ENCODE results near the gene DNMBP. TPM values are rescaled to one million over a fixed set of nuclear protein-coding genes. Genes with fewer than 3 reads are reported as not detected.

DNMBP gene, protein sequence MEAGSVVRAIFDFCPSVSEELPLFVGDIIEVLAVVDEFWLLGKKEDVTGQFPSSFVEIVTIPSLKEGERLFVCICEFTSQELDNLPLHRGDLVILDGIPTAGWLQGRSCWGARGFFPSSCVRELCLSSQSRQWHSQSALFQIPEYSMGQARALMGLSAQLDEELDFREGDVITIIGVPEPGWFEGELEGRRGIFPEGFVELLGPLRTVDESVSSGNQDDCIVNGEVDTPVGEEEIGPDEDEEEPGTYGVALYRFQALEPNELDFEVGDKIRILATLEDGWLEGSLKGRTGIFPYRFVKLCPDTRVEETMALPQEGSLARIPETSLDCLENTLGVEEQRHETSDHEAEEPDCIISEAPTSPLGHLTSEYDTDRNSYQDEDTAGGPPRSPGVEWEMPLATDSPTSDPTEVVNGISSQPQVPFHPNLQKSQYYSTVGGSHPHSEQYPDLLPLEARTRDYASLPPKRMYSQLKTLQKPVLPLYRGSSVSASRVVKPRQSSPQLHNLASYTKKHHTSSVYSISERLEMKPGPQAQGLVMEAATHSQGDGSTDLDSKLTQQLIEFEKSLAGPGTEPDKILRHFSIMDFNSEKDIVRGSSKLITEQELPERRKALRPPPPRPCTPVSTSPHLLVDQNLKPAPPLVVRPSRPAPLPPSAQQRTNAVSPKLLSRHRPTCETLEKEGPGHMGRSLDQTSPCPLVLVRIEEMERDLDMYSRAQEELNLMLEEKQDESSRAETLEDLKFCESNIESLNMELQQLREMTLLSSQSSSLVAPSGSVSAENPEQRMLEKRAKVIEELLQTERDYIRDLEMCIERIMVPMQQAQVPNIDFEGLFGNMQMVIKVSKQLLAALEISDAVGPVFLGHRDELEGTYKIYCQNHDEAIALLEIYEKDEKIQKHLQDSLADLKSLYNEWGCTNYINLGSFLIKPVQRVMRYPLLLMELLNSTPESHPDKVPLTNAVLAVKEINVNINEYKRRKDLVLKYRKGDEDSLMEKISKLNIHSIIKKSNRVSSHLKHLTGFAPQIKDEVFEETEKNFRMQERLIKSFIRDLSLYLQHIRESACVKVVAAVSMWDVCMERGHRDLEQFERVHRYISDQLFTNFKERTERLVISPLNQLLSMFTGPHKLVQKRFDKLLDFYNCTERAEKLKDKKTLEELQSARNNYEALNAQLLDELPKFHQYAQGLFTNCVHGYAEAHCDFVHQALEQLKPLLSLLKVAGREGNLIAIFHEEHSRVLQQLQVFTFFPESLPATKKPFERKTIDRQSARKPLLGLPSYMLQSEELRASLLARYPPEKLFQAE (N-terminal part only)
- 8.7 TPM for polyA plus RNA-seq (2013, experiment 1 of 2; ENCODE audit: insufficient read length)
- 9.0 TPM for polyA plus RNA-seq (2013, experiment 2 of 2; ENCODE audit: insufficient read length)

DNA sequence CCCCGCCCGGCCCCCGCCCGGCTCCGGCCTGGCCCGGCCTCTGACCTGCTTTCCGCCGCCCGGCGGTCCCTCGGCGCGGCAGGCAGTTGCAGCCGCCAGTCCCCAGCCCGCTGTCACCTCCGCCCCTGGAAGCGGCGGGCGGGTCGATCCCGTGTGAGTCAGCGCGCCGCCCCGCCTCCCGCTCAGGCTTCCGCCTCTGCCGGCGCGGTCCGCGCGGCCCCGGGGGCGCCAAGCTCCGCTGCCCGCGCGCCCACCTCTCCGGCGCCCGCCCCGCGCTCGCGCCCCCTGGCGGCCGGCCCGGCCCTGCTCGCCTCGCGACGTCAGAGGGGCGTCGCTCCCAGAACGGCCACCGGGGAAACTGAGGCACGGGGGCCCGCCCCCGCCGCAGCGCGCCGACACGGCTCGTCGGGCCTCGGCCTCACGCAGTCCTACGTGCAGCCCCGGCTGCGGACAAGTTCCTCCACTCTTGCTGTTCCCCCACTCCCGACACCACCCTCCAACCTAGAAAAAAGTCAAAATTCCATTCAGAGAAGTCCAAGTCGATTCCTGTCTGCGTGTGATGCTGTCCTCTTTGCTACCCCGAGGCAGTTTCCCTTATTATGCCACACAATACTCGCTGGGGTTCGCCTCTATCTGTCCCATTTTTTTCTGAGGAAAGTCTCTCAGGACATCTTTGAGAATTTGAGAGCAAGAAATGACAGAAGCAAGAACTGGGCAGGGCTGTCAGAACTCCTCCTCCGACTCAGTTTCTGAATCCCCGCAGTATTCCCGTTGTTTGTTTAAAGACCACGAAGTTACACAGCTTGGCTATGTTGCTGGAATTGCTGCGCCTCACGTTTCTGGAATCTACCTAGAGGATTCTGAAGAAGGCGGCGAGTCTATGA, at the start of gene DNMBP:
TSS of gene DNMBP (minus strand) at position 155 of the 884 bp plus-strand sequence. CDS start 37,823 bp downstream, outside the sequence.
- peak; percentile 88 for DNase-seq

DNA sequence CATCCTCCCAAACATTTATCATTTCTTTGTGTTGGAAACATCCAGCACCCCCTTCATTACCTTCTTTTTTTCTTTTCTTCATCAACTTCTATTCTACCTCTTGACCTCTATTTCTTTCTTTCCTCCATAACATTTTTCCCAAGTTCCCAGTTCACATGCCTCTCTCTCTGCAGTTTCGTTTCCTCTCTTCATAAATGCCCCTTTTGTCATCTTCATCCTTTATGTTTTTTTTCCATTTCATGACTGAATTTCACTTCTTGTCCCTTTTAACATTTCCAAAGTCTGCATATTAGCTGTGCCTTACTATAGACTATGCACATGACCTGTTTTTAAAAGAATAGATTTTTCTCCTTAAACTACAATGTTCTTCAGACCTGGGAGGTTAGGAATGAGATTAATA, 48.2 kb upstream of the DNMBP start:
- DNase-seq = no peak

DNA sequence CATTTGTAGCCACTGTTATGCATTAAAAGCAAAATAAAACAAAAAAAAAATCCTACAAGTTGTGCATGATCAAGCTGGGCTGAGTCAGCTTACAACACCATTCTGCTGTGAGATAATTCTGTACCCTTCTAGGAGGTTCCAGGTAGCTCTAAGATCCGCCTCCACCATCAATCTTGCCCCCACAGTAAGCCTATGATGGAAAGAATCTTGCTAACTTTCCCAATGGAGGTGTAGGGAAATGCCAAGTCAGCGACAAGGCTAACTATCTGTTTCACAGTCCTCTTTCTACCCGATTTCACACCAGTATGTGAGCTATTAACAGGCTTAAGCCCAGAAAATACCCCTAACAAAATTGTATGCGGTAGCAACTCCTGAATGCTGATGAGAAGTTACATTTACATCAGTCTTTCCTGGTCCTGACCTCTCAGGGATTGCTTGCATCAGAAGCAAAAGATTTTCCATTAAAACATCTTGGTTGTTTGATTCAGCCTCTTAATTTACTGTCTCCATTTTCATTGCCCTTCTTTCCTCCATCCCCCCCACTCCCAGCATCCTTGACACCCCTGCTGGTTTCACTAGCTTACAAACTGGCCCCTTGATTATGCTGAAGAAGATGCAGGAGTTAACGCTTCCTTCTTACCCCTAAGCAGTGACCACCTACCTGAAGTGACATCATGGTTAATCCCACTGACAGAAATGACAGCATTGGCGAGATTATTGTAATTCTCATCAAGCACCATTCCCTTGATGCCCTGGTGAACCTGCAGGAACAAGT, 44.1 kb upstream of the DNMBP start:
- DNase-seq = no peak

DNA sequence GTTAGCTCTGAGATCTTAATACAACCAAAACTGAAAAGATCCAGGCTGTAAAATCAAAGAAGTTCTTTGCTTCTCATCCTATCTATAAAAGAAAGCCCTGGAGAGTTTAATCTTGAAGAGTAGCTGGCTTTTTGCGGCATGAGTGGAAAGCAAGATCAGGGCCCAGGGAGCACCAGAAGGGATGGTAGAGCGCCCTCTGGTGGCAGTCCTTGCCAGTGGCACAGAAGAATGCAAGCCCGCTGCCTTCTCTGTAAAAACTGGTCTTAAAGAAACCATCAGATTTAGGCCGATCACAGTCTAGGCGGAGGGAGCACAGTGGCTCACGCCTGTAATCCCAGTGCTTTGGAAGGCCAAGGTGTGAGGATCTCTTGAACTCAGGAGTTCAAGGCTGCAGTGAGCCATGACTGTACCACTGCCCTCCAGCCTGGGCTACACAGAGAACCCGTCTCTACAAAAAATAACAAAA, 36.3 kb upstream of the DNMBP start:
- peak; percentile 82 for DNase-seq

DNA sequence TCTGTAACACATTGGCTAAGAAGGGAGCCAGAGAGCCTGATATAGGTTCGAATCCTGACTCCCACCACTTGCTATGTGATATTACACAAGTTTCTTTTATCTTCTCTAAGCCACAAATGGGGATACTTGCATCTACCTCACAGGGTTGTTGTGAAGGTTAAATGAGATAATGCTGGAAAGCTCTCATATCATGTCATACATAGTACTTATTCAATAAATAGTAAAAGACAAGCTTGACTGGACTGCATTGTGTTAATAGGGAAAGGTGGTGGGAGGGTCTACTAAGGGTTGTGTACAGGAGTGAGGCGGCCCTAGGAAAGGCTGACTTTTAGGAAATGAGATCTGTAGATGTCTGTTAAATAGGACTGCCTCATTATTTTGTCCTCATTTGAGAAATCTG, 35.8 kb upstream of the DNMBP start:
- no peak for DNase-seq

DNA sequence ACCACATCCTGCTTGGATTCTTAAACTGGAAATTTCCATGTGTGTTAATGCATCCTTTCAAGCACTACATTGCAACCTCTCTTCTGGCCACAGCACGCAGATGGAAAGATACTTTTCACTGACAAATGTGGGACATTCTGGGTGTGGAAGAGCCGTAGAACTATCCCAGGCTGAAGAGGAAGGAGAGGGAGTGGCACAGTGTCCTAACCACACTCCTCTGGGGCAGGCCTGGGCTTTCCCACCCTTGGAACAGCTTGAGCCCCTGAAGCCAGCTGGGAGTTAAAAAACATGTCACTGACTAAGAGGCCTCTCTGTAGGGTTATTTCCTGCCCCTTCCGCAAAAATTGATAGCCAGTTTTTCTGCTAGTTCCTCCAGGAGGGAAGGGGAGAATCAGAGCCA, 34.0 kb upstream of the DNMBP start:
- peak; percentile 50 for DNase-seq

DNA sequence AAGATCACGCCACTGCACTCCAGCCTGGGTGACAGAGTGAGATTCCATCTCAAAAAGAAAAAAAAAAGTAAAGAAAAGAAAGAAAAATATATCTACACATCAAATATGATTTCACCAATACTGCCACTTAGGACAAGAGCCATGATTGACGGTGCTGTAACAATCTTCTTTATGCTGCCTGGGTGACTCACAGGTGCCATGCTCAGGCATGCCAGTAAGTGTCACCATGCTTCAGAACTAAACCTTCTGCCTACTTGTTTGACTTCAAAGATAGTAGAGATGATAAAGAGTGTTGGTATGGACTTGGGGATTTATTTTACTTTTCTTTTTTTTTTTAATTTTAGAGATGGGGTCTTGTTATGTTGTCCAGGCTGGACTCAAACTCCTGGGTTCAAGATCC, 33.6 kb upstream of the DNMBP start:
- no peak for DNase-seq

DNA sequence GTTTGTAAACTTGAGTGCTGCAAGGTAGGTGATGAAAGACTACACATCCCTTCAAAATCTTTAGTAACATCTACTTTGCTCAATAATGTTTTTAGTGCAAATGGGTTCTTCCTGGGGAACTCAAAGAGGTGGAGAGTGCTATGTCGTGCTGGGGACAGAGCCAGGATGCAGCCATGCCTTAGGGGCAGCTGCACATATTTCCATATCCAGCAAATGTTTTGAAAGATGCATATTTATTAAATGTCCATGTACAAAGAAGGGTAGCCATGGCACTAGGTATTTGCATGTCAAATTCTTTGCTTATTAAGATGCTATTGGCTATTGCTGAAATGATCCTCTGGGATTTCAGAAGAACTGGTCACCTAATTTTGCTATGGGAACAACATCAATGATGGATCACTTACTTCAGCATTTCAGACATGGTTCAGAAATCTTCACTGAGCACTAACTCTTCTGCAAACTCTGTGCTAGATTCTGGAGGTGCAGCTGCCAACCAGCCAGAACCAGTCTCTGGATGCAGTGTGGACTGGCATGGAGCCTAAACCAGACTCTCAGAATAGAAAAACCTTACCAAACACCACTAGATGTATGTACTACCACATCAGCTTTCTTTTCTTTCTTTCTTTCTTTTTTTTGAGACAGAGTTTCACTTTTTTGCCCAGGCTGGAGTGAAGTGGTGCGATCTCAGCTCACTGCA, 31.7 kb upstream of the DNMBP start:
- no peak for DNase-seq

DNA sequence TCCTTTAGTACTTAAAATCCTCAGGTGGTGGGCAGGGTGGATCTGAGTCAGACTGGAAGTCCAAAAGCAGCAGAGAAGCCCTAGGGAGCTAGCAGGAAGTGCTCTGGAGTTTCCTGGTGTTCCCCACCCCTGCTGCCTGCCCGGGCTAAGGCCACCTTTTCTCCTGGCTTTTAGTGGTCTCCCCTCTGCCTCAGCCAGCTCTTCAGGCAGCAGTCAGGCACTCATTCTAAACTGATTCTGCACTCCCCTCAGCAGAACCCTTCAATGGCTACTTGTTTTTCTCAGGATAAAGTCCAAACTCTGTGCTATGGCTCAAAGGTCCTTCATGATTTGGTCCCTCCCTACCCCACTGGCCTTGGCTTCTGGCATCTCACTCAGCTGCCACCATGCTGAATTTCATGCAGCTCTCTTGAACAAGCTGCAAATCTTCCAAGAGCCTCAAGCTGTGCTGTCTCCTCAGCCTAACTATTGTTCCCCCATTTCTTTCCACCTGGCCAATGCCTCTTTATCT, 28.9 kb upstream of the DNMBP start:
- no peak for DNase-seq

DNA sequence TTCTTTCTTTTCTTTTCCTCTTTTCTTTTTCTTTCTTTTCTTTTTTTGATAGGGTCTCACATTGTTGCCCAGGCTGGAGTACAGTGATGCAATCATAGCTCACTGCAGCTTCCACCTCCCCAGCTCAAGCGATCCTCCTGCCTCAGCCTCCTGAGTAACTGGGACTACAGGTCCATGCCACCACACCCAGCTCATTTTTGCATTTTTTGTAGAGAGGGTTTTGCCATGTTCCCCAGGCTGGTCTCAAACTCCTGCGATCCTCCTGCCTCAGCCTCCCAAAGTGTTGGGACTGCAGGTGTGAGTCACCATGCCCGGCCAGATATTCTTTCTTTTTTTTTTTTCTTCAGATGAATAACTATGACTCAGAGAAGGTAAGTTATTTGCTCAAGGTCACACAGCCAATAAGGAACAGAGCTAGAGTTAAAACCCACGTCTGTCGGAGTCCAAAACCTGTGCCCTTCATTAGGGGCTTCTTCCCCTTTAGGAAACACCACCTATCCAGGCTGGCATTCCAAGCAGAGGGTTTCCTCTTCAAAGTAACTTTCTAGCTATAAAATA, 28.1 kb upstream of the DNMBP start:
- no peak for DNase-seq

DNA sequence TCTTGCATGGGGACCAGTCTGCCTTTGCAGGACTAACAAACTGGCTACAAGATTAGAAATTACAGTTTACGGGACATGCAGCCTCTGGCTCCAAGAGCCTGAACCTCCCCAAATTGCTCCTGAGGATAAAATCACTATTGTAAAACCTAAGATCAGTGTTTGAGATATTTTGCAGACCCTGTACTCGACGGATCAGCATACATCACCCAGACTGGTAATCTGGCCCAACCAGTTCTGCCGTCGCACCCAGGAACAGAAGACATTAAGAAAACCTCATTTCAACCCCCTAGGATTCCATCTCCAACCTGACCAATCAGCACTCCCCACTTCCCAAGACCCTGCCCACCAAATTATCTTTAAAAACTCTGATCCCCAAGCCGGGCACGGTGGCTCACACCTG, 27.1 kb upstream of the DNMBP start:
- no peak for DNase-seq

DNA sequence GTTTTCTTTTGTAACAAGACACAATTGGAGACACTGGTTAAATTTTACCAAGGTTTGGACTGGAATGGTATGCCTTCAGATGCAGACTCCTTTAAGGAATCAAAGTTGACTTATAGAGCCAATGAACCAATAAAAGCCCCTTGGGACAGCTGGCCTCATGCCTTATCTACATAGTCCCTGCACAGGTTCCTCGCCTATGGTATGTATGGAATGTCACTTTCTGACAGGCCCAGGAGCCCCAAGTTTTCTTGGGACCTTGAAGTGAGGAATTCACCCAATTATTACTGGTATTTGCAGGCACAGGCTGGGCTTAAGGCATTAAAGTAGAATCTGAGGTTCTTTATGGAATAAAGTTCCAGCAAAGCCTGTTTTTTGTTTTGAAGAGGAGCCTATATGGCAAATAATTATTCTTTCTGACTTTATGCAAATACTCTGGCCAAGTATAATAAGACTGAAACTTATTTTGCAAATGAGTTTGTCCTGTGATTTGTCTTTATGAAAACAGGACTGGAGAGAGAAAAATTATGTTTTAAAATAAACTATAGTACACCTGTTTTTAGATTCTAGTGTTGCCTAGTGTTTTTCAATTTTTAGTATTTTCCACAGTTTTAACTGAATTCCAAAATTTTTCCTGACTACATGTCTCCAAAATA, 24.1 kb upstream of the DNMBP start:
- no peak for DNase-seq

DNA sequence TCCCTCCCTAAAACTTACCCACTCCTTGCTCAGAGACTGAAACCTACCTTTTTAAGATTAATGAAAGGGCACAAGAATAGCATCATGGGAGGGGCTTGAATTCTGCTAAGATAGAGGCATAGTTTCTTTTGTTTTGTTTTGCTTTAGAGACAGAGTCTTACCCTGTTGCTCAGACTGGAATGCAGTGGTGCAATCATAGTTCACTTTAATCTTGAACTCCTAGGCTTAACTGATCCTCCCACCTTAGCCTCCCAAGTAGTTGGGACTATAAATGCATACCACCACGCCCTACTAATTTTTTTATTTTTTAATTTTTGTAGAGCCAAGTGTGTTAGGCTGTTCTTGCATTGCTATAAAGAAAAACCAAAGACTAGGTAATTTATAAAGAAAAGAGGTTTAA, 17.7 kb upstream of the DNMBP start:
- DNase-seq = no peak

DNA sequence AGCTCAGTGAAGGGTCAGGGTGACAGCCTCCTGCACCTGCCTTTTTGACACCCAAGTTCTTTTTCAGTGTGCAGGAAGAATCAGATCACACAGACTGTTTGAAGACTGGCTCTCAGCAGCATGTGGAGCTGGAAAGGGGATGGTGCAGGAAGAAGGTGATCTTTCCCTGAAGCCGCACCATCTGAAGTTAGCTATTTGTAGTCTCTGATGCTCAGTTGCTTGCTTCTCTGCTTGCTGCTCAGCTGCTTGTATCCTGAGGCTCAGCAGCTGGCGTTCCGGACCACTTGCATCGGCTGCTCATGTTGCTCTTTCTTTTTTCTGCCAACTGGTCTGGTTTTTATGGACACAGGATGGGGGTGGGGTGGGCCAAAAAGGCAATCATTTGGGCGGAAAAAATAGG, 15.8 kb upstream of the DNMBP start:
- no peak for DNase-seq

DNA sequence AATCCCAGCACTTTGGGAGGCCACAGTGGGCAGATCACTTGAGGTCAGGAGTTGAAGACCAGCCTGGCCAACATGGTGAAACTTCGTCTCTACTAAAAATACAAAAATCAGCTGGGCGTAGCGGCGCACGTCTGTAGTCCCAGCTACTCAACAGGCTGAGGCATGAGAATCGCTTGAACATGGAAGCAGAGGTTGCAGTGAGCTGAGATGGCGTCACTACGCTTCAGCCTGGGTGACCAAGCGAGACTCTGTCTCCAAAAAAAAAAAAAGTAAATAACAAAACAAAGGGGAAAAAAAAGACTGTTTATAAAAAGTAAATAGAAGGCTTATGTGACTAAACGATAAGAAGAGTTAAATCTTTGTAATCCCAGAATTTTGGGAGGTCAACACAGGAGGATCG, 15.0 kb upstream of the DNMBP start:
- DNase-seq = no peak

DNA sequence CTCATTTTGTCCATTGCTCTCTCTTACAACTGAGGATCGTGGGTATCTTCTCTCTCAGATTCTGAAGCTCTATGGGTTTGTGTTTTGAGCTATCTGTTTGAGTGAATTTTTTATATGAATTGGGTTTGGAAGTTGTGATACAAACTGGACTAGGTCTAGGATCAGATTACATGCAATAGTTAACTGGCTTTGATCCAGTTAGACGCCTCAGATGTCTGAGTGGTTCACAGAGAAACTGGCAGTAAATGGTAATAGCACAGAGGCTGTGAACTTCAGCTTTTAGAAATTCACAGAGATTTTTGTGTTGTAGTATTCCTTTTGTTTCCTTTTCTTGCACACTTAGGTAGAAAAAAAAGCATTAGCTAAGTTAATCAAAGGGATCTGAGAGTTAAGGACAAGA, 12.7 kb upstream of the DNMBP start:
- no peak for DNase-seq

DNA sequence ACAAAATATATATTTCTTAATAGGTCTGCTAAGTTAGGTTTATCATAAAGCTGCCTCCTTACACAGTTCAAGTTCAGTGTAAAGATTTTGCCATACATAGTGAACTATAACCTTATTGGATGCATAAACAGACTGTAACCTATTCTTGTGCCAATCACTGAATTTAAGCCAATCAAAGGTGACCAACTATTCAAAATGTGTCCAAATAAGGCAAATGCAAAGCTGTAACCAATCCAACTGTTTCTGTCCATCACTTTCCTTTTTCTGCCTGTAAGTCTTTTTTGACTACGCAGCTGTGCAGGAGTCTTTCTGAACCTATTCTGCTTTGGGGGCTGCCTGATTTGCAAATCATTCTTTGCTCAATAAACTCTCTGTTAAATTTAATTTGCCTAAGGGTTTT, 11.6 kb upstream of the DNMBP start:
- no peak for DNase-seq

DNA sequence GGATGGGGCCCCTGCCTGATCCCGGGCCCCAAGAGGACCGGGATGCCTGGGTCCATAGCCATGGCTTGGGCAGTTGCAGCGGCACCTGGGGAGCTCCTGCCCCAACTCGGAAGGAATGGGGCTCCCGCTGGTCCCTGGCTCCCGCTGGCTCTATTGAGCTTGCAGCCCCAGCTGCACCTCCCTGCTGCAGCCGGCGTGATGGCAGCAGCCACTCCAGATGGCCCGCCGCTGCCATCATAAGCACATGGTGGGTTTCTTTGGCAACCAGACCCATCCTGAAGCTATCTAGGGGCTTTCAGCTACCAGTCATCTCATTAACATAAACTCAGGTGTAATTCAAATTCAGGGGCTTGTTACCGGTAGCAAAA, 11.1 kb upstream of the DNMBP start:
- DNase-seq = no peak
